ENCODE data around the gene SMURF2. TPM values are rescaled to one million over a fixed set of nuclear protein-coding genes. Genes with fewer than 3 reads are reported as not detected.
A peak's percentile ranks its signal among the peaks of the same experiment; 100 is the strongest.

The SMURF2 gene
- total and polyA plus RNA-seq, 9 of the 15 experiments (the other 6 are each of a cell fraction or from before 2014, with no cell fraction given), result 3.8 to 22.0 (median 14.8) TPM

DNA sequence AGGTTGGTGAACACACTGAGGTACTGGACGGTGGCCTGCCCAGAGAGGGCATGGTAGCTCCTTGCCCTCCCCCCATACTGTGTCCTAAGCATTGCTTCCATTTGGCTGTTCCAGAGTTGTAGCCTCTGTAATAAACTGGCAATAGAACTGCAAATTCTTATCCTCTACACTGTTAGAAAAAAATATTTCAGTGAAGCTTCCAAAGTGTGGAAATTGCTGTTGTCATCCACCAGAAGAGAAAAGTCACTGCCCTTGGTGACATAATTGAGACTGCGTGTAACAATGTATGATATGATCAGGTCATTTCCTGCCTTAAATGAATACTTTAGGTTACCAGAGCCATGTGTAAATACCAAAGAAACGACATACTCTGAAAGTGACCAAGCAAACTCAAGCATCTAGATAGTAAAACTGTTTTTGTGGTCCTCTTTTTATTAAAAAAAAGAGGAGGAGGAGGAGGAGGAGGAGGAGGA is 89.4 kb downstream of the SMURF2 start (continued):
- TF ChIP-seq, protein P1, sequence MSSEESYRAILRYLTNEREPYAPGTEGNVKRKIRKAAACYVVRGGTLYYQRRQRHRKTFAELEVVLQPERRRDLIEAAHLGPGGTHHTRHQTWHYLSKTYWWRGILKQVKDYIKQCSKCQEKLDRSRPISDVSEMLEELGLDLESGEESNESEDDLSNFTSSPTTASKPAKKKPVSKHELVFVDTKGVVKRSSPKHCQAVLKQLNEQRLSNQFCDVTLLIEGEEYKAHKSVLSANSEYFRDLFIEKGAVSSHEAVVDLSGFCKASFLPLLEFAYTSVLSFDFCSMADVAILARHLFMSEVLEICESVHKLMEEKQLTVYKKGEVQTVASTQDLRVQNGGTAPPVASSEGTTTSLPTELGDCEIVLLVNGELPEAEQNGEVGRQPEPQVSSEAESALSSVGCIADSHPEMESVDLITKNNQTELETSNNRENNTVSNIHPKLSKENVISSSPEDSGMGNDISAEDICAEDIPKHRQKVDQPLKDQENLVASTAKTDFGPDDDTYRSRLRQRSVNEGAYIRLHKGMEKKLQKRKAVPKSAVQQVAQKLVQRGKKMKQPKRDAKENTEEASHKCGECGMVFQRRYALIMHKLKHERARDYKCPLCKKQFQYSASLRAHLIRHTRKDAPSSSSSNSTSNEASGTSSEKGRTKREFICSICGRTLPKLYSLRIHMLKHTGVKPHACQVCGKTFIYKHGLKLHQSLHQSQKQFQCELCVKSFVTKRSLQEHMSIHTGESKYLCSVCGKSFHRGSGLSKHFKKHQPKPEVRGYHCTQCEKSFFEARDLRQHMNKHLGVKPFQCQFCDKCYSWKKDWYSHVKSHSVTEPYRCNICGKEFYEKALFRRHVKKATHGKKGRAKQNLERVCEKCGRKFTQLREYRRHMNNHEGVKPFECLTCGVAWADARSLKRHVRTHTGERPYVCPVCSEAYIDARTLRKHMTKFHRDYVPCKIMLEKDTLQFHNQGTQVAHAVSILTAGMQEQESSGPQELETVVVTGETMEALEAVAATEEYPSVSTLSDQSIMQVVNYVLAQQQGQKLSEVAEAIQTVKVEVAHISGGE (CRISPR knock-in tag; IDR thresholded peaks at IDR 0.05), result no peak; a peak in 1 of 6 replicates
- TF ChIP-seq, protein P2, sequence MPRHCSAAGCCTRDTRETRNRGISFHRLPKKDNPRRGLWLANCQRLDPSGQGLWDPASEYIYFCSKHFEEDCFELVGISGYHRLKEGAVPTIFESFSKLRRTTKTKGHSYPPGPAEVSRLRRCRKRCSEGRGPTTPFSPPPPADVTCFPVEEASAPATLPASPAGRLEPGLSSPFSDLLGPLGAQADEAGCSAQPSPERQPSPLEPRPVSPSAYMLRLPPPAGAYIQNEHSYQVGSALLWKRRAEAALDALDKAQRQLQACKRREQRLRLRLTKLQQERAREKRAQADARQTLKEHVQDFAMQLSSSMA (CRISPR knock-in tag; IDR thresholded peaks at IDR 0.05), result no peak
- TF ChIP-seq MIER1 (IDR thresholded peaks at IDR 0.05; ENCODE audit: low read depth) (no peak), PHB2 (IDR thresholded peaks at IDR 0.05; ENCODE audit: low read depth) (no peak), ZNF77 (CRISPR knock-in tag; IDR thresholded peaks at IDR 0.05) (no peak), PHF8 (IDR thresholded peaks at IDR 0.05; ENCODE audit: borderline replicate concordance, low read length) (peak; percentile 16; the same call in 1 of the 2 replicates), ZBTB8A (IDR thresholded peaks at IDR 0.05; ENCODE audit: partially characterized antibody) (no peak), ATF1 (CRISPR knock-in tag; IDR thresholded peaks at IDR 0.05) (no peak), ATF1 (tag; IDR thresholded peaks at IDR 0.05) (peak; percentile 66), ZFPM2 (CRISPR knock-in tag; IDR thresholded peaks at IDR 0.05) (no peak), PML (IDR thresholded peaks at IDR 0.05; ENCODE audit: low read length) (no peak), HNRNPL (IDR thresholded peaks at IDR 0.05; ENCODE audit: low read depth, low read length) (no peak), NBN (IDR thresholded peaks at IDR 0.05; ENCODE audit: low read depth) (0 out of 2 replicates have a peak, but pooled peaks have one; percentile 44), SAP30 (IDR thresholded peaks at IDR 0.05; ENCODE audit: borderline replicate concordance, insufficient read depth, low read depth, low read length, poor library complexity, severe bottlenecking) (no peak), DPF2 (IDR thresholded peaks at IDR 0.05) (peak; percentile 84), RAD51 (IDR thresholded peaks at IDR 0.05; ENCODE audit: borderline replicate concordance, low read depth) (no peak), SMAD4 (CRISPR knock-in tag; conservative IDR thresholded peaks at IDR 0.05) (0 out of 2 replicates have a peak, but pooled peaks have one; percentile 10), SIN3B (IDR thresholded peaks at IDR 0.05; ENCODE audit: low read depth) (no peak), PHB (CRISPR knock-in tag; IDR thresholded peaks at IDR 0.05) (no peak), ZNF436 (CRISPR knock-in tag; IDR thresholded peaks at IDR 0.05) (no peak), RFX5 (IDR thresholded peaks at IDR 0.05; ENCODE audit: low read depth, low read length) (no peak)
- TF ChIP-seq, protein P3, sequence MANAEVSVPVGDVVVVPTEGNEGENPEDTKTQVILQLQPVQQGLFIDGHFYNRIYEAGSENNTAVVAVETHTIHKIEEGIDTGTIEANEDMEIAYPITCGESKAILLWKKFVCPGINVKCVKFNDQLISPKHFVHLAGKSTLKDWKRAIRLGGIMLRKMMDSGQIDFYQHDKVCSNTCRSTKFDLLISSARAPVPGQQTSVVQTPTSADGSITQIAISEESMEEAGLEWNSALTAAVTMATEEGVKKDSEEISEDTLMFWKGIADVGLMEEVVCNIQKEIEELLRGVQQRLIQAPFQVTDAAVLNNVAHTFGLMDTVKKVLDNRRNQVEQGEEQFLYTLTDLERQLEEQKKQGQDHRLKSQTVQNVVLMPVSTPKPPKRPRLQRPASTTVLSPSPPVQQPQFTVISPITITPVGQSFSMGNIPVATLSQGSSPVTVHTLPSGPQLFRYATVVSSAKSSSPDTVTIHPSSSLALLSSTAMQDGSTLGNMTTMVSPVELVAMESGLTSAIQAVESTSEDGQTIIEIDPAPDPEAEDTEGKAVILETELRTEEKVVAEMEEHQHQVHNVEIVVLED (CRISPR knock-in tag; IDR thresholded peaks at IDR 0.05), result no peak

Measured in K562 (cell line).